GM10847 (cell line): ENCODE data around the gene PAK2.

ENCODE experiments used
- POLR2A ChIP-seq: IDR thresholded peaks from 2 replicates; pipeline ENCODE4 v1.6.1; 2011; ENCODE audit not compliant: insufficient read length; ENCODE audit errors: extremely low read depth

The PAK2 gene

DNA sequence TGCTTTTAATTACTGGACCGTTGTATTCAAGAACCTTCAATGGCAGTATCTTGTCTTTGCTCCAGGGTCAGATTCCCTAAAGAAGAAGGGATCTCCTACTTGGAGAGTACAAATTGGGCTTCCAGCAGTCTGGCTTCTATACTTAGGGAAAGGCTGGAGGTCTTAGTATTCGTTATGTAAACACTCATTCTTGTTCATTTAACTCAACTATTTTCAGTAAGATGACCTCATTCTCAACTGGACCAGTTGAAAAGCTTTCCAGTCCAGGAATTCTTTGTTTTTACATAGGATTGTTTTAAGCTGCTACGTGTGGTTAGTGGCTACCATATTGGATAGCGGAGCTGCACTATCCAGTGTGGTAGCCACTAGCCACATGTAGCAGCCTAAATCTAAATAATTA lies 132.7 kb downstream of the PAK2 start:
- TF ChIP-seq POLR2A: no peak

DNA sequence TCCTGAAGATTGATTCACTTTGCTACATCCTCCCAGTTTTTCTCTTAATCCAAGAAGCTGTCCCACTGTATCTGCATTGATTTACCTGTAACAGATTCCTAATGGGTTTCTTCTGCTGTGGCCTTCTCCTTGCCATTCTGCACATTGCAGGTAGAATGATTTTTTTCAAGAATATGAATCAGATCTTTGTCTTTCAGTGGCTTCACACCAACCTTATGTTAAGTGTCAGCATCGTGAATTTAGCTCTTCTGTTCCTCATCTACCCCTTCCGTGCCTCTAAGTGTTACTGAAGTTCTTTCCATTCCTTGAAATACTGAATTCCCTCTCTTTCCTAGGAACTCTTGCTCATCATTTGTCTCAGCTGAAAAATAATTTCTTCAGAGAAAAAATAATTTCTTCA lies 135.6 kb downstream of the PAK2 start:
- TF ChIP-seq POLR2A: no peak
